Panc1 (cell line): ENCODE results near the gene MEP1A.

Source experiments
- CTCF ChIP-seq: fragments of 450-650 bp; IDR thresholded peaks from 2 replicates; pipeline ENCODE4 v1.5.1; 2017; ENCODE audit warnings: mild to moderate bottlenecking
- POLR2AphosphoS5 ChIP-seq: IDR thresholded peaks from 2 replicates; pipeline ENCODE4 v1.6.1; 2012; ENCODE audit warnings: mild to moderate bottlenecking, low read depth, low read length, moderate library complexity
- REST ChIP-seq, 2 experiments: IDR thresholded peaks; 2 replicates each; pipeline ENCODE4 v1.6.1; 2011 to 2012; ENCODE audit warnings: low read depth in 2 of 2, control low read depth in 1 of 2, low read length in 1 of 2, mild to moderate bottlenecking in 1 of 2, moderate library complexity in 1 of 2; ENCODE audit not compliant: insufficient read depth in 1 of 2
- SIN3A ChIP-seq: IDR thresholded peaks from 2 replicates; pipeline ENCODE4 v1.6.1; 2012; ENCODE audit warnings: low read depth, mild to moderate bottlenecking, low read length, moderate library complexity, borderline replicate concordance; ENCODE audit not compliant: insufficient read depth
- TCF7L2 ChIP-seq: IDR thresholded peaks from 2 replicates; pipeline ENCODE4 v1.6.1; 2011; ENCODE audit warnings: mild to moderate bottlenecking, low read depth, low read length, inconsistent platforms

- TF ChIP-seq CTCF (no peak), SIN3A (no peak), REST (IDR thresholded peaks at IDR 0.05; ENCODE audit: insufficient read depth in 1 of 2, low read depth in 2 of 2, low read length in 1 of 2) (no peak), POLR2AphosphoS5 (no peak), TCF7L2 (no peak)
Observed at GRCh38 chr6:46758960-46759753, 34.0 kb upstream of the MEP1A start.
